Testis (tissue), 3 donors: ENCODE data around the gene RBM20. TPM values are rescaled to one million over a fixed set of nuclear protein-coding genes. Genes with fewer than 3 reads are reported as not detected.

Experiments
- DNase-seq: peaks from one replicate; pipeline ENCODE4 v3.0.0-alpha.2; 2019
- H3K27ac ChIP-seq, 2 donors: fragments of 200-600 bp; sonication (generic); one replicate each; pipeline ENCODE4 v1.5.1; 2019
- H3K27me3 ChIP-seq: fragments of 200-600 bp; sonication (generic); one replicate; pipeline ENCODE4 v1.5.1; 2019
- H3K36me3 ChIP-seq: fragments of 200-600 bp; sonication (generic); one replicate; pipeline ENCODE4 v1.5.1; 2017; ENCODE audit warnings: low read depth; ENCODE audit errors: missing control alignments
- H3K4me1 ChIP-seq: fragments of 200-600 bp; sonication (generic); one replicate; pipeline ENCODE4 v1.5.1; 2019
- H3K4me3 ChIP-seq, 2 donors: fragments of 200-600 bp; sonication (generic); one replicate each; pipeline ENCODE4 v1.5.1; 2017 to 2019
- H3K9me3 ChIP-seq: fragments of 200-600 bp; sonication (generic); one replicate; pipeline ENCODE4 v1.5.1; 2017
- POLR2A ChIP-seq: fragments of 450-650 bp; IDR thresholded peaks from one replicate; pipeline ENCODE4 v1.6.1; 2017; ENCODE audit warnings: antibody characterized with exemption, mild to moderate bottlenecking, moderate library complexity
- WGBS, 2 donors: methylation state at CpG; one replicate each; pipeline ENCODE4 v1.1.5; 2018; 5-methylcytosine and 5-hydroxymethylcytosine counted together
- intact Hi-C: fragments of 100-400 bp; cut with DNase I; formaldehyde crosslinking; loops from one replicate; pipeline ENCODE4 v1.15.1; 2023; ENCODE audit warnings: low total_unique reads
- polyA plus RNA-seq: library from polyadenylated mRNA; stranded (reverse); fragments of 350-450 nt; fragmentation: Illumina TruSeq; extraction: RNeasy Lipid Tissue Mini Kit (QIAGEN cat#74804); gene quantifications from one replicate; pipeline ENCODE4 v1.2.3, GENCODE V29; 2014; ENCODE audit warnings: low read depth, low replicate concordance; ENCODE audit not compliant: insufficient read depth
- total RNA-seq, 2 donors: library from RNA; depleted of rRNA; stranded (reverse); fragments of >200 nt; gene quantifications; one replicate each; pipeline ENCODE4 v1.2.3, GENCODE V29; 2016
- TF ChIP-seq, protein P1 (sequence below), 3 experiments: fragments of 450-650 bp in 2 of 3; fragments of 200-600 bp in 1 of 3; sonication (generic) in 1 of 3; IDR thresholded peaks; one replicate each; pipeline ENCODE4 v1.5.1; 2016 to 2019; ENCODE audit warnings: antibody characterized with exemption in 3 of 3, mild to moderate bottlenecking in 2 of 3, moderate library complexity in 1 of 3

Gene RBM20
- total and polyA plus RNA-seq, 3 donors from 2014 or later = 1.7 to 5.3 (median 3.1) TPM

DNA sequence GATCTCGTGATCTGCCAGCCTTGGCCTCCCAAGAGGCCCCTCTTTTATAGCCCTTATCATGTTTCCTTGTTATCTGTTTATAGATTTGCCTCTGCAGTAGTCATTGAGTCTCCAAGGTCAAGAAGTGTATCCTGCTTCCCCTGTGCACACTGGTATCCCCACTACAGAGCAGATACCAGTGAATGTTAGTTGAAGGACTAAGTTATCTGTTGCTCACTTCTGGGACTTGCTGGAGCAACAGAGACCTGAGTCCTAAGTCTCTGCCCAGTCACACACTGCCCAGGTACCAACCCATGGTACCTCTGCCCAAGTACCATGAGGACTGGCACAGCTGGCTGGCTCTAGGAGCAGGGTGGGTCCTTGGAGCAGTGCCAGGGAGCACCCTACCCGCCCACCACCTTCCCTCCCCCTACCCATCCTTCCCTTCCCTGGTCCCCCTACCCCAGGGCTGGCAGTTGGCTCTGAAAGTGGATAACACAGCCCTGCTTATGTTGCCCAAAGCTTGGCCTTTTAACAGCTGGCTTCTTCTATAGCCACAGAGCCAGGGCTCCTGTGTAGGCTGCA, 201.1 kb downstream of the RBM20 start:
- H3K27ac ChIP-seq = no peak overlapping the region
- no peaks in the 10 kb centered on the region for H3K27me3 ChIP-seq
- 63 to 91% methylated on average over 1 to 2 of the region's 2 CpGs for WGBS, 2 donors
- intact Hi-C loops = no loop called here
- no peak overlapping the region for H3K4me3 ChIP-seq
- peaks cover 35% of the 10 kb centered on the region for H3K4me1 ChIP-seq
- no peak for TF ChIP-seq POLR2A
- TF ChIP-seq, protein P1, sequence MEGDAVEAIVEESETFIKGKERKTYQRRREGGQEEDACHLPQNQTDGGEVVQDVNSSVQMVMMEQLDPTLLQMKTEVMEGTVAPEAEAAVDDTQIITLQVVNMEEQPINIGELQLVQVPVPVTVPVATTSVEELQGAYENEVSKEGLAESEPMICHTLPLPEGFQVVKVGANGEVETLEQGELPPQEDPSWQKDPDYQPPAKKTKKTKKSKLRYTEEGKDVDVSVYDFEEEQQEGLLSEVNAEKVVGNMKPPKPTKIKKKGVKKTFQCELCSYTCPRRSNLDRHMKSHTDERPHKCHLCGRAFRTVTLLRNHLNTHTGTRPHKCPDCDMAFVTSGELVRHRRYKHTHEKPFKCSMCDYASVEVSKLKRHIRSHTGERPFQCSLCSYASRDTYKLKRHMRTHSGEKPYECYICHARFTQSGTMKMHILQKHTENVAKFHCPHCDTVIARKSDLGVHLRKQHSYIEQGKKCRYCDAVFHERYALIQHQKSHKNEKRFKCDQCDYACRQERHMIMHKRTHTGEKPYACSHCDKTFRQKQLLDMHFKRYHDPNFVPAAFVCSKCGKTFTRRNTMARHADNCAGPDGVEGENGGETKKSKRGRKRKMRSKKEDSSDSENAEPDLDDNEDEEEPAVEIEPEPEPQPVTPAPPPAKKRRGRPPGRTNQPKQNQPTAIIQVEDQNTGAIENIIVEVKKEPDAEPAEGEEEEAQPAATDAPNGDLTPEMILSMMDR (IDR thresholded peaks at IDR 0.05) = no peak
- H3K36me3 ChIP-seq = no peaks in the 10 kb centered on the region
- DNase-seq = no peak
- H3K9me3 ChIP-seq = no peaks in the 10 kb centered on the region

DNA sequence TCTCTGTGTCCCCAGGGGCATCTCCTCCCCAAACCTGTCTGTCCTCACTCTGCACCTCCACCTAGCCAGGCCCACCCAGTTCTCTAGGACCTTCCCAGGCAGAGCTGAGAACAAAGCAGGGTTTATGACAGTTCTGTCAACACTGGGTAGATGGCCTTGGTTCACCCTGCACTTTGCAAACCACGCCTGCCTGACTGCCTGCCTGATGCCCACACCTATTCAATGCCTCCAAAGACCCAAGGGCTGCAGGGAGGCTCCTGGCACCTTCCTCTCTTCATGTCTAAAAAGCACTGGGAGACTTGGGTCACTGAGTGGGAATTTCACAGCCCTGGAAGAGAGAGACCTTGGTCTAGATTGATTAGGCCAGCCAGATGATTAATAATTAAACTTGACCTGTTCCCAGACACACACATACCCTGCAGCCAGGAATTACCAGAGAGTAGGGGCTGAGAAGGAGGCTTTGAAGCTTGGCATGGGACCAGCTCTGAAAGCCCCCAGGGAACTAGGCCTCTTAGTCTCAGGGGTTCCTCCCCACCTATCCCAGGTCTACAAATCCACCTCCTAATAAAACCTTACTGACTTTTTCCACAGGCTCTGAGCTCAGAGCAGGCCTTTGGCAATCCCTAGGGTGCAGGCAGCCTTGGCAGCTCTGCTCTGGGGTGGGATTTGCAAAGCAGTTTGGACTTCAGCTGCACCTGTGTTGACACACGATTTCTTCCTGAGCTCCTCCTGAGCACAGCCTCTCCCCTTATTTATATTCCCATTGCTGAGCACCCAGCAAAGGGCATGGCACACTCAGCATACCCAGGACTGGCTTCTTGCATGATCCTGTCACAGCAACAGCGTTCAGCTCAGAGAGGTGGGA, 201.9 kb downstream of the RBM20 start:
- H3K27me3 ChIP-seq = no peaks in the 10 kb centered on the region
- 70 to 78% methylated on average over 3 of the region's 3 CpGs for WGBS, 2 donors
- no peak overlapping the region for H3K4me3 ChIP-seq
- no peak overlapping the region for H3K27ac ChIP-seq
- intact Hi-C loops = no loop called here
- H3K9me3 ChIP-seq = no peaks in the 10 kb centered on the region
- H3K4me1 ChIP-seq = peaks cover 29% of the 10 kb centered on the region
- DNase-seq = no peak
- TF ChIP-seq POLR2A = no peak
- TF ChIP-seq, protein P1 (IDR thresholded peaks at IDR 0.05) = no peak
- H3K36me3 ChIP-seq = no peaks in the 10 kb centered on the region

DNA sequence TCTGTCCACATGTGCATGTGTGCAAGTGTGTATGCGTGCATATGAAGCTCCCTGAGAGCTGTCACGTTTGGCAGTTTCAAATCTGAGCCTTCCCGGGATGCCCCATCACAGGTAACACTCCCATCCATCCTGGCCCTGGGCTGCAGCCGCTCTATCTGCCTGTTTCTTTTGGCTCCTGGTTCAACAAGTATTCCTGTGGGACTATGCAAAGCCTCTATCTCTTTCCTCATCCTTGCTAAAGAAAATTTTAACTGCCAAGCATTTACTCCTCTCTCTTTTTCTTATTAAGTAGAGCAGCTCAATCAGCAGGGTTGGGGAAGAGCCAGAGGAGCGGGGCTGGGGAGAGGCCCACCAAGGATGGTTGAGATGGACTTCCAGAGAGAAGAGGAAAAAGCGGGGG, 203.2 kb downstream of the RBM20 start:
- no peak for DNase-seq
- H3K9me3 ChIP-seq = no peaks in the 10 kb centered on the region
- 62 to 68% methylated on average over 6 of the region's 6 CpGs for WGBS, 2 donors
- peaks cover 25% of the 10 kb centered on the region for H3K4me1 ChIP-seq
- no peaks in the 10 kb centered on the region for H3K27me3 ChIP-seq
- H3K27ac ChIP-seq = no peak overlapping the region
- intact Hi-C loops = no loop called here
- no peak for TF ChIP-seq POLR2A
- TF ChIP-seq, protein P1 (IDR thresholded peaks at IDR 0.05) = no peak
- no peaks in the 10 kb centered on the region for H3K36me3 ChIP-seq
- H3K4me3 ChIP-seq = no peak overlapping the region

DNA sequence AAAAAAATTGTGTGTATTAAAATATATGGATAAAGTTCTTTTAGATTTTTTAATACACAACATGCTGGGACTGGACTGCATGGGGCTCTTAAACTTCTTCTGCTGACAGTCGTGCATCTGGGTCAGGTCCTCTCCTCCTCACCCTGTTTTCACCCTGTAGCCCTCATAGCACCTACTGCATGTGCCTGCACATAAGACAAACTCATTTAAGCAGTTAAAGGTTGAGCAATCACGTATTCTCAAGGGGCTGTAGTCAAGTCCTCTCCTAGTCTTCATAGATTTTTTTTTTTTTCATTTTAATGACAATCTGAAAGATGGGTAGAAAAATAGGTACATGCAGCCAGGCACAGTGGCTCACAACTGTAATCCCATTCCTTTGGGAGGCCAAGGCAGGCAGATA, 204.0 kb downstream of the RBM20 start:
- peaks cover 25% of the 10 kb centered on the region for H3K4me1 ChIP-seq
- no peak overlapping the region for H3K27ac ChIP-seq
- no peaks in the 10 kb centered on the region for H3K27me3 ChIP-seq
- H3K36me3 ChIP-seq = no peaks in the 10 kb centered on the region
- no peak overlapping the region for H3K4me3 ChIP-seq
- DNase-seq = no peak
- intact Hi-C loops = no loop called here
- whole genome bisulfite sequencing, 2 donors = 76 to 91% methylated on average over 2 of the region's 2 CpGs
- TF ChIP-seq, protein P1 (IDR thresholded peaks at IDR 0.05) = no peak
- TF ChIP-seq POLR2A = no peak
- H3K9me3 ChIP-seq = no peaks in the 10 kb centered on the region
